CD14-positive monocyte (primary cell): ENCODE results near the gene EPHB6. TPM values are rescaled to one million over a fixed set of nuclear protein-coding genes. Genes with fewer than 3 reads are reported as not detected.
A peak's percentile ranks its signal among the peaks of the same experiment; 100 is the strongest.

Experiments used
- DNase-seq, 3 donors: peaks; one replicate each; pipeline ENCODE4 v3.0.0-alpha.2; 2011 to 2022
- H2AFZ ChIP-seq: 2 replicates; pipeline ENCODE4 v1.6.0; 2012; ENCODE audit warnings: mild to moderate bottlenecking, low read depth, low read length, inconsistent platforms; ENCODE audit not compliant: insufficient read depth, poor library complexity, severe bottlenecking
- H3K27ac ChIP-seq, 2 donors: 1 replicate in 1 of 2; 2 replicates in 1 of 2; pipeline ENCODE4 v1.5.1; 2012 to 2013; ENCODE audit warnings: low read length in 2 of 2, control low read depth in 1 of 2, inconsistent platforms in 1 of 2, low read depth in 1 of 2, mild to moderate bottlenecking in 1 of 2
- H3K27me3 ChIP-seq, 2 donors: one replicate each; pipeline versions ENCODE4 v1.6.0 to v1.6.1; 2011 to 2013; ENCODE audit warnings: low read length in 2 of 2; ENCODE audit not compliant: control insufficient read depth in 2 of 2, insufficient read depth in 2 of 2
- H3K36me3 ChIP-seq, 2 donors: replicated peaks in 1 of 2; 1 replicate in 1 of 2; 2 replicates in 1 of 2; pipeline versions ENCODE4 v1.5.1 to v1.6.1; 2012 to 2013; ENCODE audit warnings: low read length in 2 of 2, control low read depth in 1 of 2, inconsistent platforms in 1 of 2, mild to moderate bottlenecking in 1 of 2; ENCODE audit not compliant: insufficient read depth in 2 of 2, control insufficient read depth in 1 of 2
- H3K4me1 ChIP-seq, 2 donors: 1 replicate in 1 of 2; 2 replicates in 1 of 2; pipeline versions ENCODE4 v1.5.1 to v1.6.1; 2012 to 2013; ENCODE audit warnings: low read length in 2 of 2, control low read depth in 1 of 2, inconsistent platforms in 1 of 2, mild to moderate bottlenecking in 1 of 2, moderate library complexity in 1 of 2; ENCODE audit not compliant: insufficient read depth in 2 of 2, control insufficient read depth in 1 of 2
- H3K4me2 ChIP-seq: replicated peaks from 2 replicates; pipeline ENCODE3; 2012; ENCODE audit warnings: low read length, moderate library complexity, mild to moderate bottlenecking; ENCODE audit not compliant: poor library complexity, severe bottlenecking; ENCODE audit errors: extremely low read depth
- H3K4me3 ChIP-seq, 3 experiments: fragments of 200-600 bp in 1 of 3; sonication (generic) in 1 of 3; replicated peaks in 1 of 3; 1 replicate in 2 of 3; 2 replicates in 1 of 3; pipeline ENCODE4 v1.5.1; 2011 to 2013; ENCODE audit warnings: low read length in 3 of 3, mild to moderate bottlenecking in 3 of 3, control low read depth in 2 of 3, low read depth in 2 of 3, inconsistent platforms in 1 of 3, moderate library complexity in 1 of 3
- H3K79me2 ChIP-seq: 2 replicates; pipeline ENCODE4 v1.6.0; 2012; ENCODE audit warnings: mild to moderate bottlenecking, control low read depth, inconsistent platforms, low read length, moderate library complexity; ENCODE audit not compliant: insufficient read depth
- H3K9ac ChIP-seq: 2 replicates; pipeline ENCODE4 v1.6.0; 2017; ENCODE audit warnings: low read length, mild to moderate bottlenecking; ENCODE audit not compliant: insufficient read depth, poor library complexity, severe bottlenecking
- H3K9me3 ChIP-seq, 2 donors: replicated peaks in 1 of 2; 1 replicate in 1 of 2; 2 replicates in 1 of 2; pipeline versions ENCODE4 v1.5.1 to v1.6.1; 2012 to 2013; ENCODE audit warnings: low read length in 2 of 2, control low read depth in 1 of 2; ENCODE audit not compliant: control insufficient read depth in 1 of 2, insufficient read depth in 1 of 2
- H4K20me1 ChIP-seq: 2 replicates; pipeline ENCODE4 v1.6.0; 2012; ENCODE audit warnings: mild to moderate bottlenecking, low read length, control low read depth, moderate library complexity; ENCODE audit not compliant: insufficient read depth
- H3K27ac Mint-ChIP-seq, 7 donors: one replicate each; pipeline ENCODE4 v1.8.0; 2020; ENCODE audit warnings: mild to moderate bottlenecking in 7 of 7, mixed read lengths in 7 of 7, moderate library complexity in 6 of 7, inconsistent platforms in 2 of 7
- H3K27me3 Mint-ChIP-seq, 3 donors: one replicate each; pipeline ENCODE4 v1.8.0; 2021 to 2022; ENCODE audit warnings: low read depth in 3 of 3, mild to moderate bottlenecking in 3 of 3, mixed read lengths in 3 of 3, moderate library complexity in 3 of 3, inconsistent platforms in 1 of 3
- H3K36me3 Mint-ChIP-seq, 2 donors: one replicate each; pipeline ENCODE4 v1.8.0; 2020; ENCODE audit warnings: mixed read lengths in 2 of 2, inconsistent platforms in 1 of 2, mild to moderate bottlenecking in 1 of 2
- H3K4me1 Mint-ChIP-seq: one replicate; pipeline ENCODE4 v1.8.0; 2020; ENCODE audit warnings: mild to moderate bottlenecking, mixed read lengths
- H3K4me3 Mint-ChIP-seq, 2 donors: one replicate each; pipeline ENCODE4 v1.8.0; 2020; ENCODE audit warnings: mild to moderate bottlenecking in 2 of 2, mixed read lengths in 2 of 2, moderate library complexity in 1 of 2
- H3K9me3 Mint-ChIP-seq, 7 donors: one replicate each; pipeline ENCODE4 v1.8.0; 2020 to 2022; ENCODE audit warnings: mixed read lengths in 7 of 7, mild to moderate bottlenecking in 6 of 7, moderate library complexity in 6 of 7, inconsistent platforms in 2 of 7
- WGBS: methylation state at CpG from one replicate; pipeline ENCODE4 v1.1.5; 2013; ENCODE audit warnings: missing lambda C conversion rate; ENCODE audit not compliant: insufficient coverage; 5-methylcytosine and 5-hydroxymethylcytosine counted together
- intact Hi-C, 2 donors: fragments of 100-400 bp; cut with micrococcal nuclease; formaldehyde crosslinking; loops; one replicate each; pipeline versions ENCODE4 v1.15.0 to v1.15.1; 2023
- polyA plus RNA-seq, 3 donors: library from polyadenylated mRNA; depleted of rRNA in 1 of 3; unstranded in 2 of 3; stranded (reverse) in 1 of 3; fragments of 300-500 nt in 2 of 3; fragments of >200 nt in 1 of 3; fragmentation: Illumina TruSeq in 2 of 3; gene quantifications; 1 replicate in 2 of 3; 2 replicates in 1 of 3; pipeline ENCODE4 v1.2.3, GENCODE V29; 2012 to 2021
- TF ChIP-seq, protein P1 (sequence below): fragments of 200-600 bp; IDR thresholded peaks from one replicate; pipeline ENCODE4 v1.8.0; 2022; ENCODE audit warnings: antibody characterized with exemption, mild to moderate bottlenecking

The EPHB6 gene
- polyA plus RNA-seq, 3 donors, result 7.9 to 18.2 (median 9.3) TPM

GRCh38 chr7:142833174-142834048, 21.5 kb upstream of the EPHB6 start:
- no peaks in the 10 kb centered on the region for H3K36me3 Mint-ChIP-seq
- Histone ChIP-seq H2AFZ (no peak overlapping the region), H3K27ac (no peak overlapping the region)

GRCh38 chr7:142835487-142835886, 19.4 kb upstream of the EPHB6 start:
- no peaks in the 10 kb centered on the region for H3K79me2 ChIP-seq
- intact Hi-C loops, result no loop called here
- H3K9me3 Mint-ChIP-seq, result no peaks in the 10 kb centered on the region
- no peak overlapping the region for H2AFZ ChIP-seq
- H3K36me3 Mint-ChIP-seq, result no peaks in the 10 kb centered on the region
- no peak overlapping the region for H3K27ac Mint-ChIP-seq
- no peaks in the 10 kb centered on the region for H3K27me3 ChIP-seq
- no peak overlapping the region for H3K27ac ChIP-seq
- H4K20me1 ChIP-seq, result no peaks in the 10 kb centered on the region
- no peak overlapping the region for H3K9ac ChIP-seq
- no CpG with 5 or more reads among the region's 3 CpGs for WGBS
- H3K4me1 ChIP-seq, result no peaks in the 10 kb centered on the region
- H3K4me3 ChIP-seq, result no peak overlapping the region
- H3K4me1 Mint-ChIP-seq, result peaks cover 10% of the 10 kb centered on the region
- no peaks in the 10 kb centered on the region for H3K9me3 ChIP-seq
- TF ChIP-seq, protein P1, sequence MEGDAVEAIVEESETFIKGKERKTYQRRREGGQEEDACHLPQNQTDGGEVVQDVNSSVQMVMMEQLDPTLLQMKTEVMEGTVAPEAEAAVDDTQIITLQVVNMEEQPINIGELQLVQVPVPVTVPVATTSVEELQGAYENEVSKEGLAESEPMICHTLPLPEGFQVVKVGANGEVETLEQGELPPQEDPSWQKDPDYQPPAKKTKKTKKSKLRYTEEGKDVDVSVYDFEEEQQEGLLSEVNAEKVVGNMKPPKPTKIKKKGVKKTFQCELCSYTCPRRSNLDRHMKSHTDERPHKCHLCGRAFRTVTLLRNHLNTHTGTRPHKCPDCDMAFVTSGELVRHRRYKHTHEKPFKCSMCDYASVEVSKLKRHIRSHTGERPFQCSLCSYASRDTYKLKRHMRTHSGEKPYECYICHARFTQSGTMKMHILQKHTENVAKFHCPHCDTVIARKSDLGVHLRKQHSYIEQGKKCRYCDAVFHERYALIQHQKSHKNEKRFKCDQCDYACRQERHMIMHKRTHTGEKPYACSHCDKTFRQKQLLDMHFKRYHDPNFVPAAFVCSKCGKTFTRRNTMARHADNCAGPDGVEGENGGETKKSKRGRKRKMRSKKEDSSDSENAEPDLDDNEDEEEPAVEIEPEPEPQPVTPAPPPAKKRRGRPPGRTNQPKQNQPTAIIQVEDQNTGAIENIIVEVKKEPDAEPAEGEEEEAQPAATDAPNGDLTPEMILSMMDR, result no peak
- H3K4me2 ChIP-seq, result no peak overlapping the region
- DNase-seq, result no peak
- H3K27me3 Mint-ChIP-seq, result peaks cover 0 to 1% (median 0%) of the 10 kb centered on the region in 3 donors
- H3K4me3 Mint-ChIP-seq, result no peak overlapping the region
- H3K36me3 ChIP-seq, result no peaks in the 10 kb centered on the region

More at GRCh38 chr7:142833174-142834048, 21.5 kb upstream of the EPHB6 start:
- no peak overlapping the region for H3K4me3 ChIP-seq
- H3K27me3 ChIP-seq, result no peaks in the 10 kb centered on the region
- Mint-ChIP-seq H3K27ac (peak overlapping the region in 1 of 7 donors; percentile 78), H3K9me3 (no peaks in the 10 kb centered on the region), H3K27me3 (peaks cover 0 to 2% (median 0%) of the 10 kb centered on the region in 3 donors), H3K4me3 (no peak overlapping the region), H3K4me1 (peaks cover 10% of the 10 kb centered on the region)
- intact Hi-C loops, result no loop called here
- WGBS, result 100% methylated on average over 1 of the region's 6 CpGs
- no peaks in the 10 kb centered on the region for H4K20me1 ChIP-seq
- peak in 1 of 3 donors; percentile 6 for DNase-seq
- H3K36me3 ChIP-seq, result no peaks in the 10 kb centered on the region
- TF ChIP-seq, protein P1, result no peak
- H3K9ac ChIP-seq, result no peak overlapping the region
- no peak overlapping the region for H3K4me2 ChIP-seq
- H3K9me3 ChIP-seq, result no peaks in the 10 kb centered on the region
- no peaks in the 10 kb centered on the region for H3K79me2 ChIP-seq
- no peaks in the 10 kb centered on the region for H3K4me1 ChIP-seq
